GM12891 (cell line): ENCODE results near the gene DSTYK.

Experiments used
- PAX5 ChIP-seq: IDR thresholded peaks from 2 replicates; pipeline ENCODE4 v1.6.1; 2011; ENCODE audit warnings: low read length, moderate library complexity, mild to moderate bottlenecking; ENCODE audit not compliant: insufficient read depth, severe bottlenecking
- POLR2AphosphoS5 ChIP-seq: IDR thresholded peaks from 2 replicates; pipeline ENCODE4 v1.6.1; 2011; ENCODE audit warnings: low read depth, low read length, control low read depth
- SPI1 ChIP-seq: IDR thresholded peaks from 2 replicates; pipeline ENCODE4 v1.6.1; 2011; ENCODE audit warnings: low read depth, low read length, control low read depth

GRCh38 chr1:205258719-205259118 lies 47.2 kb upstream of the DSTYK start:
- no peak for TF ChIP-seq POLR2AphosphoS5
- TF ChIP-seq PAX5, result no peak
- no peak for TF ChIP-seq SPI1
